ENCODE results near the gene CPNE4.
"Not testable (repeated sequence)": the region's sequence is repeated elsewhere in the genome, so short reads cannot be mapped to it uniquely, and the experiment has no call there.

Gene CPNE4

DNA sequence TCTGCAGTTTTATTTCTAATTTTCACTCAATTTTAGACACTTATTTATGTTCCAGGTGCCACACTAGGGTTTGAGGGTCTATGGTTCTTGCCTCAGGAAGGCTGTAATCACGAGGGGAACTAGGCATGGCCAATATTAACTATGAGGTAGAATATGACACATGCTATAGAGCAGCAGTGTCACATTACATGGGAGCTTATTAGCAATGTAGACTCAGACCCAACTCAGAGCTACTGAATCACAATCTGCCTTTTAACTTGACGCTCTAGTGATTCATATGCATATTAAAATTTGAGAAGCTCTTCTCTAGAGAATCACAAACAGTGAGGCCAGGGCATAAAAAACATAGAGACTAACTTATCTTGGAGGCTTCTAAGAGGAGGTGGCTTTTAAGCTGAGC, 499.2 kb downstream of the CPNE4 start:
- no peak for DNase-seq (ENCODE audit: low read depth)

DNA sequence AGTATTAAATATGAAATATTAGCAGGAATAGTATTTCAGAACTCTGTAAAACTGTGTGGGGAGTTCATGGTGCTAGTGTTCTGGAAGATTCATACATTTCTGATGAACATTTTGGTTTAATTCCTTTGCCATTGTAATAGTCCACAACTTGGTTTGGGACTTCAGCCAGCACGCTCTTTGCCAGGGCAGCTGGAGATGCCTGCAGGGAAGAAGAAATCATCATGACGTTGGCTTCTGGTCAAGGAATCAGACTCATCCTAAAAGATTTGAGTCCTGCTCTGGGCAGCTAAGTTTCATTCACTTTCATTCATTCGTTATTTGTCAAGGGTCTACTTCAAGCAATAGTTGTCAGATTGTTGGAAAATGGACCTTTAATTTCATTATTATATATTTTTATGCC, 499.7 kb downstream of the CPNE4 start:
- no peak for DNase-seq (ENCODE audit: low read depth)

DNA sequence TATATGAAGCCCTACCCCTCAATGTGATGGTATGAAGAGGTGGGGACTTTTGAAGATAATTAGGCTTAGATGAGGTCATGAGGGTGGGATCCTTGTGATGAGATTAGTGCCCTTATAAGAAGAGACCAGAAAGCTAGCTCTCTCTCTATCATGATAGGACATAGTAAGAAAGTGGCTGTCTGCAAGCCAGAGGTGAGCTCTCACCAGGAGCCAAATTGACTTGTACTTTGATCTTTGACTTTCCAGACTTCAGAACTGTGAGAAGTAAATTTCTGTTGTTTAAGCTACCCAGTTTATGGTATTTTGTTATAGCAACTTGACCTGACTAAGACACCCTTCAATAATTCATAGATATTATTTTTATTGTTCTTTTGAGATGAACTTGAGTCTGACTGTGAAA, 502.2 kb downstream of the CPNE4 start:
- no peak for DNase-seq (ENCODE audit: low read depth)

DNA sequence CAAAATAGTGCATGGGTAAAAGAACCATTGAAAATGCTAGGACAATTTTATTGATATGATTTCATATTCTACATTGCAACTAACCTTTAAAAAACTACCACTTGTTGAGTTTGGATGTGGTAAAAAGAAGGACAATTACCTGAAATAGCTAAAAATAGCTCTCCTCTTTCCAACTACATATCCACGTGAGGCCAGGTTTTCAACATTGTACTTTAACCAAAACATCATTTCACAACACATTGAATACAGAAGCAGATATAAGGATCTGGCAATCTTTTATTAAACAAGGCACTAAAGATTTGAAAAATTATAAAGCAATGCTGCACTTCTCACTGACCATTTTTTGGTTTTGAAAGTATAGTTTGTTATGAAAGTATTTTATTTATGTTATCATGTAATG, 504.0 kb downstream of the CPNE4 start:
- DNase-seq (ENCODE audit: low read depth) = no peak

DNA sequence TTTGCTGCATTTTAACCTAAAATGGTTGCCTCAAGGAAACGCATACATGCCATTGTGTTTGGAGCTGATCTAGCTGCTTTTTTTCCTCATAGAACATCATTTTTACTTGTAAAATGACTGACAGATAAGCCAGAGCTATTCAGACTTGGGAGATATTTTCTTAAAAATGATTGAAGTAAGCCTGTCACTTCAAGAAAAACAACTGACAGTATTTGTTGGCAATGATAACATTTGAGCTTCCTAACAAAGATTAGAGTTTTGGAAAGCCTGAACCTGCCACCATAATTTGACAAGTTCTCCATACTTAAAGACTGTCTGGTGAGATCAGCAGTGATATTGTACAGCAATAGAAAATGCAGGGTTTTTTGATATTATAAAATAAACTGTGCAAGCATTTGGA, 504.4 kb downstream of the CPNE4 start:
- no peak for DNase-seq (ENCODE audit: low read depth)

DNA sequence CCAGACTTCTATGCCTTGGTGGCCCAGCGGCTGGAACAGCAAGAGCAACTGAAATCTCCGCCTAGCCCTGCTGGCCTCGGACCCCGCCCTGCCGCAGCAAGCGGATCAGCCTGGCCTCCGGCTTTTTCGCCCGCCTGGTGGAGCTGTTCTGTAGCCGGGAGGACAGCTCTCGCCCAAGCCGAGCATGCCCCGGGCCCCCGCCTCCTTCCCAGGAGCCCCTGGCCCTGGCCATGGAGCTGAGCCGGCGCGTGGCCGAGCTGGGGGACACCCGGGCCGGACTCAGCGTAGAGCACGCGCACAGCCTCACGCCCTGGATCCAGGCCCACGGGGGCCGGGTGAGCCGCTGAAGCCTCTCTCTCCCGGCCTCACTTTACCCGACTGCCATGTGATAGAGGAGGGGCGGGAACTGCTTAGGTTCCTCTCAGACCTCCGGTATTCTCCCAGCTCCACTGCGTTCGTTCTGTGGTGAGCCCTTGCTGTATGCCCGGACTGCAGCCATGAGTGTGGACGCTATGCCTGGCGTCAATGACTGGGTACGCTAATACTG, 507.9 kb downstream of the CPNE4 start:
- no peak for DNase-seq (ENCODE audit: low read depth)

DNA sequence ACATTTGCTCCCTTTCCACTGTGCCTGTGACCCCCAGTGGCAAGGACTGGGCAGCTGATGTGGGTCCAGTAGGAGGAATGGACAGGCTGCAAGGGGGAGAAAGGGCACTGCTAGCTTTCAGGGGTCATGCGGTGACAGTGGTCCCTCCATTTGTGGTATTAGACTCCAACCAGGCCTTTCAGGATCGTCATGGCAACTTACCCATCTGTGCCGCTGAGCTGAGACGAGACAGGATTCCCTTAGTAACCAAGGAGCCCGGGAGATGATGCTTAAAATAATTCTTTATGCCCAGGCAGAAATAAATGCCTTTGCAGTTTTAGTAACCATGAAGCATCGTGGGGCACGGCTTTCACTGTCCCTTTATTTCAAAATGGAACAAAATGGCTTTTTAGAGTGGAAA, 516.1 kb downstream of the CPNE4 start:
- no peak for DNase-seq (ENCODE audit: low read depth)

DNA sequence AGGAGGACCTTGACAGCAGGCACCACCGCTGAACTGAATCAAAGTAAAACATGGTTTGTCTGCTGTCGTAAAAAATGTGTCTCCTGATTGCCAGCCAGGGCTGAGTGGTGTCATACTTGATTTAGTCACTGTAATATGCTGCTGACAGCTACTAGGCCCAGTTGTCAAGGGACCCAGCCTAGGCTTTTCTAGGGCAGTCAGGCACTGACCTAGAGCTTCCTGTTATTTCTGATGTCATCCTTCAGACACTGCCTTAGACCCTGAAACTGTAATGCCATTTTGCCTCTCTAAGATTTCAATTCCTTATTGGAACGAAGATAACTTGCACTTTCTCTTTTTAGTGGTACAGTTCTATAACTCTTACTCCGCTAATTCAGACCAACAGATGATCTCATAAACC, 529.4 kb downstream of the CPNE4 start:
- no peak for DNase-seq (ENCODE audit: low read depth)

DNA sequence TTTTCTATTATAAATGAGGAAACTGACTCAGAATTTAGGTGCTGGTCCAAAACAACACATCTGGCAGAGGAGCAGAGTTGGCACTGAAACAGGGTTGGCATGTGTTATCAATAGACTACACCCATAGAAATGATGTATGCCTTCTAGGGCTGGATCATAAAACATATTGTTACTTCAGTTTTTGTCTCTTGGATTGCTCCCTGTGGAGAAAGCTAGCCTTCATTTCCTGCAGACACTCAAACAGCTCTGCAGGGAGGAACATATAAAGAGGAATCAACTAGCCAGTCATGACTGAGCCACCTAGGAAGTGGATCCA, 531.5 kb downstream of the CPNE4 start:
- no peak for DNase-seq (ENCODE audit: low read depth)

DNA sequence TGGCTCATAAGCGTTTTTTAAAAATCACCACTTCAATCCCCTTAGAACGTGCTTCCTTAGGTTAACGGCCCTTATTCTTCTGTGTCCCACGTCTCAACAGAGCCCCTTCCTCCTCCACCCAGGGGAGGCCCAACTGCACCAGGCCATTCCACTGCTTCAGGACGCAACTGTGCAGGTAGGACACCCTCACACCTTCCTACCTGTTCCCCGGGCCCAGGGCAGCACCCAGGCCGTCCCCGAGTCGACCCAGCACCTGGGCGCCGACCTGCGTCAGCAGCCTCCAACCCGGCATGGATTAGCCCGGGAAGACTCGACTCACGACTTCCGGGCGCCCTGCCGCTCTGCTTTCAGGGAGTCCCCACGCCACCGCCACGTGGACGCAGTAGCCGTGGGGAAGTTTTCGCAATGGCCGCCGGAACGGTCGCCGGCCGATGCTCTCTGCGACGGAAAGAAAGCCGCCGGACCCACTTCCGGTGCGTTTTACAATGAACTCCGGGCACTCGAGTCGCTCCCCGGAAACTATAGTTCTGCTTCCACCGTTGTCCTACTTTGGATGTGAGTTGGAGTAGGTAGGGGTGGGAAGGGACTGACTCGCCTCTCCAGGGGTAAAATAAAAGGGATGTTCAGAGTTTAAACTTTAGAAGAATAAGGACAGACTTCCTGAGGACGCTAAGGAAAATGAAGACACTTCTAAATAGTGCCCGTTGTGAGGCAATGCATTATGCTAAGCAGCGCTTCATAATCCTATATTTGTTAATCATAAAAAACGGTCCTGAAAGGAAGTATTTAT, 532.1 kb downstream of the CPNE4 start, which contains the start of gene MRPL3:
Gene MRPL3, minus strand, starts transcription at position 442 of the 790 bp plus-strand sequence. Its CDS starts 150 bp downstream, at position 292.
- peak; percentile 57 for DNase-seq (ENCODE audit: low read depth)

DNA sequence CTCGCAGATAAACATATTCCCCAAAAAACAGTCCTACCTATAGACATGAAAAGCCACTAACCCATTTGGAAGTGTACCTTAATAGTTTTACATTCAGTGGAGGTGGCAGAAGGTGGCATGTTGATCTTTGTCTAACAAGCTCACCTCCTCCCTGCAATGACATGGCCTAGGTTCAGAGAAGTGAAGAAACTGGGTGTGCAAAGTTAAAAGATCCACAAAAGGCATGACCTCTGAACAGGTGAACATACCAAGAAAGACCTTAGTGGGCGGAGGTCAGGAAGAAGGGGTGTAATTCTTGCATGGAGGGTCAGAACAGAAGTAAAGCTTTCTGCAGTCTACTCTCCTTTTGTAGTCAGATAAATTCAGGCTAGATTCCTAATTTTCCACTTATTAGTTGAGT, 532.9 kb downstream of the CPNE4 start:
- DNase-seq (ENCODE audit: low read depth) = no peak

DNA sequence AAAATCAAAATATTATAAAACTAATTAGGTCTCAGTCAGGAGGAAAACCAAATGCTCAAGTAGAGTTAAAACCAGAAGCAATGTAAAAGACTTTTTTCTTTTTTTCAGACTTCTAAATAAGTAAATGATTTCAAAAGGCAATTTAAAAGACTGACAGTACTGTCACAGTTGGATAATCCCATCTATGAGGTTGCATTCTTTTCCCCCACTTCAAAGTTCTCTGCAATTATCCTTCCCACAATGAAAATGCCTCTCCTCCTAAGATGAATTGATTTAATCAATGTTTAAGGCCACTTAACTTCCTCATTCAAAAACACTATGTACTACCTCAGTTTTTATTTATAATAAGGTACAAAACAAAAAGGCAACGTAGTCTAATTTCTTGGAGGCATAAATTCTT, 540.1 kb downstream of the CPNE4 start:
- no peak for DNase-seq (ENCODE audit: low read depth)

DNA sequence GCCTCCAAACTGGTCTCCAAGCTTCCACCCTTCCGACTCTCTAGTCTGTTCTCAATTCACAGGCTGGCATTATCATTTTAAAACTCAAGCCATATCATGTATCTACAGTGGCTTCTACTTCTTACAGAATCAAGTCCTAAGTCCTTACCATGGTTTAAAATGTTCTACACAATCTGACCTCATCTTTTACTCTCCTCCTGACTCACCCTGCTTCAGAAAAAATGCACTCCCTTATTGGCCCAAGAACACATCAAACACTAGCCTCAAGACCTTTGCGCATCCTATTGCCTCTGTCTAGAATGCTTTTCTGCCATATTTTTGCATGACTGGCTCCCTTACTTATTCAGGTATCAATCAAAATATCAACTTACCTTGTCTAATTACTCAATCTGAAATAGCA, 543.0 kb downstream of the CPNE4 start:
- no peak for DNase-seq (ENCODE audit: low read depth)

DNA sequence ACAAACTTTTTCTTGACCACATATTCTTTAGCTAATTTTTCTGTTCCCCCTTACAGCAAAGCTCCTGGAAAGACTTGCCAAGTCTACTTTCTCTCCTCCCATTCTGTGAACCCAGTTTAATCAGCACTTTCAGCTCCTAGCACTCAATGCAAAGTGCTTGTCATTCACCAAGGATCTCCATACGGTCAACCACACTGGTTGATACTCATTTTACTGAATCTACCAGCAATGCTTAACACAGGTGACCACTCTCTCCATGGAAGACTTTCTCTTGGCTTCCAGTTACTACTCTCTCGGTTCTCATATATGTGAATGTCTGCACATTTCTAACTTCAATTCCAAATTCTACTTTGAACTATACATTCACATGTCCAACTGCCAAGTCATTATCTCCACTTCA, 543.7 kb downstream of the CPNE4 start:
- no peak for DNase-seq (ENCODE audit: low read depth)

DNA sequence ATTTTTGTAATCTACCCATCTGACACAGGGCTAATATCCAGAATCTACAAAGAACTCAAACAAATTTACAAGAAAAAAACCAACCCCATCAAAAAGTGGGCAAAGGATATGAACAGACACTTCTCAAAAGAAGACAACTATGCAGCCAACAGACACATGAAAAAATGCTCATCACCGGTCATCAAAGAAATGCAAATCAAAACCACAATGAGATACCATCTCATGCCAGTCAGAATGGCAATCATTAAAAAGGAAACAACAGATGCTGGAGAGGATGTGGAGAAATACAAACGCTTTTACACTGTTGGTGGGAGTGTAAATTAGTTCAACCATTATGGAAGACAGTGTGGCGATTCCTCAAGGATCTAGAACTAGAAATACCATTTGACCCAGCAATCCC, 548.3 kb downstream of the CPNE4 start:
- DNase-seq (ENCODE audit: low read depth) = not testable (repeated sequence)

DNA sequence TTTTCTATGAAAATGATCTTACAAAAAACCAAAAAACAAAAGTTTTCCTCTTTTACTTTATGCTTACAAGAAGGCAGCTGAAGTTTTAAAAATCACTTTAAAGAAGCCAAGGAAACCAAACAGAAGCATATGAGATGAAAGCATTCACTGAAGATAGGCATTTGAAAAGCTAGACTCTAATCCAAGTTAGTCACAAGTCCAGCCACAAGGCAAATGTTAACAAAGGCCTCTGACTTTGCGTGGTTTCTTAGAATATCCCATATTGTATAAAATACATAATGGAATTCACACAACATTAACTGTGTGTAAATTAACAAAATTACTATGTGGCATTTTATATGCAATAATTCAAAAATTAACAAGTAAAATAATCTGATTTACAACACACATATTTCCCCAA, 549.7 kb downstream of the CPNE4 start:
- no peak for DNase-seq (ENCODE audit: low read depth)

DNA sequence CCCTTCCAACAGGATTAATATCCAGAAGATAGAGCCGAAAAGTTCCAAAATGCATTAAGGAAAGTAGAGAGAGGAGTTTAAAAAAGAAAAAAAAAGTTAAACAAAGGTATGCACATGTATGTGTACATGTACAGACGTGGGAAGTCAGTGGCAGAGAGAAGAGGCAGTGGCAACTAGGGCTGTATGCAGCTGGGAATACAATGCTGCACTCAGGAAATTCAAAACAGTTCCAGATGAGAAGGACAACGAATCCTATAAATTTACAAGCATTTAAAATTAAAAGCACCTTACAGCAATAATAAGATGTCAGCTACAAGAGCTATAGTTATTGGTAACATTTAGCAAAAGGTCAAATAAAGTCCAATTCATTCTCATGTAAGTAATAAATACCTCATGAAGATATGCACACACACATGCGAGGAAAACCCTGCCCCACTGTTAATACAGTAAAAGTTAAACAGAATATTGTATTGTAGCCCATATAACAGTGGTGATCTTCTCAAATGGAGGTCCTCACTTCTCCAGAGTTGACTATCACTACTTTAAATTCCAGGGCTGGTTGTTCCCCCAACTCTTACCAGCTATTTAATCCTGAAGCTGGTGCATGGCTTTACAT, 550.2 kb downstream of the CPNE4 start:
- DNase-seq (ENCODE audit: low read depth) = no peak

Measured in CMK (cell line).